ENCODE data around the gene NBPF3.

- TF ChIP-seq POLR2A (IDR thresholded peaks at IDR 0.05; ENCODE audit: low read depth, low read length) (no peak), POLR2AphosphoS5 (IDR thresholded peaks at IDR 0.05; ENCODE audit: low read depth, low read length) (no peak), TAF1 (IDR thresholded peaks at IDR 0.05; ENCODE audit: low read depth, low read length) (no peak)
Measured at GRCh38 chr1:21510885-21511578, 71.1 kb downstream of the NBPF3 start.
